Nucleus accumbens (tissue), 56 donors: ENCODE results near the gene REN.

Experiments used
- DNase-seq, 56 donors: peaks; one replicate each; lab custom pipeline; 2025; lab: John Stamatoyannopoulos, UW

The REN gene

GRCh38 chr1:204112876-204113730 lies 53.0 kb downstream of the REN start:
- DNase-seq: no peak

- DNase-seq: no peak
These were observed 55.1 kb downstream of the REN start for GRCh38 chr1:204110894-204111633.

- DNase-seq: peak in 1 of 56 donors; percentile 16
These were observed 57.6 kb downstream of the REN start for GRCh38 chr1:204108312-204109141.

- no peak for DNase-seq
These were observed 58.2 kb downstream of the REN start for GRCh38 chr1:204107892-204108291.

GRCh38 chr1:204106825-204107224 lies 59.3 kb downstream of the REN start:
- DNase-seq: no peak

- no peak for DNase-seq
These were observed 61.0 kb downstream of the REN start for GRCh38 chr1:204105131-204105515.
